Skeletal muscle tissue (tissue), 4 donors: ENCODE measurements around the gene LMAN2. TPM values are rescaled to one million over a fixed set of nuclear protein-coding genes. Genes with fewer than 3 reads are reported as not detected.

Source experiments
- H3K27ac ChIP-seq: one replicate; pipeline ENCODE4 v1.7.0; 2013; ENCODE audit warnings: mild to moderate bottlenecking, low read depth, low read length, inconsistent platforms
- H3K27me3 ChIP-seq, 3 donors: one replicate each; pipeline ENCODE4 v1.7.0; 2013; ENCODE audit warnings: low read length in 3 of 3; ENCODE audit not compliant: control insufficient read depth in 3 of 3, insufficient read depth in 3 of 3
- H3K36me3 ChIP-seq, 3 donors: one replicate each; pipeline ENCODE4 v1.7.0; 2013; ENCODE audit warnings: low read length in 3 of 3; ENCODE audit not compliant: control insufficient read depth in 3 of 3, insufficient read depth in 3 of 3
- H3K4me1 ChIP-seq, 3 donors: one replicate each; pipeline ENCODE4 v1.7.0; 2013; ENCODE audit warnings: low read length in 3 of 3, mild to moderate bottlenecking in 3 of 3; ENCODE audit not compliant: control insufficient read depth in 3 of 3, insufficient read depth in 3 of 3
- H3K4me3 ChIP-seq, 3 donors: one replicate each; pipeline ENCODE4 v1.7.0; 2013; ENCODE audit warnings: low read length in 3 of 3
- H3K9ac ChIP-seq, 3 donors: one replicate each; pipeline ENCODE4 v1.7.0; 2013; ENCODE audit warnings: low read length in 3 of 3, mild to moderate bottlenecking in 3 of 3, moderate library complexity in 2 of 3, low read depth in 1 of 3
- H3K9me3 ChIP-seq, 3 donors: one replicate each; pipeline ENCODE4 v1.7.0; 2013; ENCODE audit warnings: low read length in 3 of 3; ENCODE audit not compliant: control insufficient read depth in 3 of 3
- total RNA-seq: library from RNA; depleted of rRNA; stranded (reverse); fragments of >200 nt; gene quantifications from one replicate; pipeline ENCODE4 v1.2.3, GENCODE V29; 2014
- donor health status: Osteomylitis.

LMAN2 gene
- total RNA-seq, 1 donor from 2014 or later = 124 TPM

- no peaks in the 10 kb centered on the region for H3K27me3 ChIP-seq
- peak overlapping the region; percentile 50 to 83 (median 68) for H3K9ac ChIP-seq
- no peak overlapping the region for H3K27ac ChIP-seq
- no peaks in the 10 kb centered on the region for H3K36me3 ChIP-seq
- peaks cover 47 to 54% (median 51%) of the 10 kb centered on the region in 3 donors for H3K4me1 ChIP-seq
- H3K4me3 ChIP-seq = peak overlapping the region; percentile 65 to 77 (median 69)
- H3K9me3 ChIP-seq = no peaks in the 10 kb centered on the region
Observed at GRCh38 chr5:177371120-177372033, 19.9 kb upstream of the LMAN2 start.

- H3K36me3 ChIP-seq = no peaks in the 10 kb centered on the region
- peak overlapping the region; percentile 78 for H3K27ac ChIP-seq
- no peaks in the 10 kb centered on the region for H3K9me3 ChIP-seq
- H3K9ac ChIP-seq = peak overlapping the region in 1 of 3 donors; percentile 83
- peak overlapping the region in 2 of 3 donors; percentile 65 to 77 for H3K4me3 ChIP-seq
- peaks cover 51 to 58% (median 55%) of the 10 kb centered on the region in 3 donors for H3K4me1 ChIP-seq
- no peaks in the 10 kb centered on the region for H3K27me3 ChIP-seq
Observed at GRCh38 chr5:177370488-177371119, 19.1 kb upstream of the LMAN2 start.

- Histone ChIP-seq H3K27me3 (no peaks in the 10 kb centered on the region), H3K4me1 (peaks cover 51 to 58% (median 55%) of the 10 kb centered on the region in 3 donors), H3K9ac (peak overlapping the region in 2 of 3 donors; percentile 66 to 74), H3K4me3 (peak overlapping the region in 2 of 3 donors; percentile 29 to 35), H3K36me3 (no peaks in the 10 kb centered on the region), H3K27ac (peak overlapping the region; percentile 78), H3K9me3 (no peaks in the 10 kb centered on the region)
Observed at GRCh38 chr5:177369645-177370440, 18.4 kb upstream of the LMAN2 start.

GRCh38 chr5:177368869-177369644, 17.6 kb upstream of the LMAN2 start:
- peak overlapping the region; percentile 78 for H3K27ac ChIP-seq
- no peaks in the 10 kb centered on the region for H3K9me3 ChIP-seq
- H3K27me3 ChIP-seq = no peaks in the 10 kb centered on the region
- H3K36me3 ChIP-seq = no peaks in the 10 kb centered on the region
- H3K9ac ChIP-seq = peak overlapping the region in 2 of 3 donors; percentile 66 to 74
- H3K4me1 ChIP-seq = peaks cover 51 to 58% (median 55%) of the 10 kb centered on the region in 3 donors
- peak overlapping the region in 2 of 3 donors; percentile 22 to 35 for H3K4me3 ChIP-seq

- Histone ChIP-seq H3K36me3 (no peaks in the 10 kb centered on the region), H3K9ac (peak overlapping the region in 1 of 3 donors; percentile 40), H3K27ac (no peak overlapping the region), H3K4me1 (peaks cover 55 to 62% (median 60%) of the 10 kb centered on the region in 3 donors), H3K9me3 (no peaks in the 10 kb centered on the region), H3K4me3 (peak overlapping the region in 2 of 3 donors; percentile 23 to 79), H3K27me3 (no peaks in the 10 kb centered on the region)
Observed at GRCh38 chr5:177367981-177368868, 16.8 kb upstream of the LMAN2 start.

GRCh38 chr5:177367323-177367848, 15.9 kb upstream of the LMAN2 start:
- Histone ChIP-seq H3K9me3 (no peaks in the 10 kb centered on the region), H3K36me3 (no peaks in the 10 kb centered on the region), H3K27ac (peak overlapping the region; percentile 92), H3K4me3 (peak overlapping the region; percentile 59 to 79 (median 78)), H3K9ac (peak overlapping the region; percentile 68 to 91 (median 77)), H3K27me3 (no peaks in the 10 kb centered on the region), H3K4me1 (peaks cover 62 to 64% (median 63%) of the 10 kb centered on the region in 3 donors)

GRCh38 chr5:177366528-177367322, 15.3 kb upstream of the LMAN2 start:
- Histone ChIP-seq H3K9me3 (no peaks in the 10 kb centered on the region), H3K27me3 (no peaks in the 10 kb centered on the region), H3K4me3 (peak overlapping the region; percentile 76 to 79 (median 78)), H3K9ac (peak overlapping the region; percentile 77 to 91 (median 88)), H3K27ac (peak overlapping the region; percentile 92), H3K36me3 (no peaks in the 10 kb centered on the region), H3K4me1 (peaks cover 55 to 58% (median 57%) of the 10 kb centered on the region in 3 donors)
